SK-N-MC (cell line): Measurements from ENCODE around the gene RARRES2.

Experiments used
- EZH2 ChIP-seq: fragments of 200-600 bp; sonication (generic); IDR thresholded peaks from one replicate; pipeline ENCODE4 v1.6.1; 2017; ENCODE audit warnings: antibody characterized with exemption
- FOXP2 ChIP-seq: optimal IDR thresholded peaks from 2 replicates; pipeline ENCODE3; 2011; ENCODE audit warnings: mild to moderate bottlenecking, moderate library complexity; ENCODE audit not compliant: insufficient read depth; ENCODE audit errors: extremely low read length, control extremely low read depth
- POLR2AphosphoS5 ChIP-seq: IDR thresholded peaks from 2 replicates; pipeline ENCODE4 v1.6.1; 2012; ENCODE audit warnings: mild to moderate bottlenecking, low read depth, low read length, borderline replicate concordance

DNA sequence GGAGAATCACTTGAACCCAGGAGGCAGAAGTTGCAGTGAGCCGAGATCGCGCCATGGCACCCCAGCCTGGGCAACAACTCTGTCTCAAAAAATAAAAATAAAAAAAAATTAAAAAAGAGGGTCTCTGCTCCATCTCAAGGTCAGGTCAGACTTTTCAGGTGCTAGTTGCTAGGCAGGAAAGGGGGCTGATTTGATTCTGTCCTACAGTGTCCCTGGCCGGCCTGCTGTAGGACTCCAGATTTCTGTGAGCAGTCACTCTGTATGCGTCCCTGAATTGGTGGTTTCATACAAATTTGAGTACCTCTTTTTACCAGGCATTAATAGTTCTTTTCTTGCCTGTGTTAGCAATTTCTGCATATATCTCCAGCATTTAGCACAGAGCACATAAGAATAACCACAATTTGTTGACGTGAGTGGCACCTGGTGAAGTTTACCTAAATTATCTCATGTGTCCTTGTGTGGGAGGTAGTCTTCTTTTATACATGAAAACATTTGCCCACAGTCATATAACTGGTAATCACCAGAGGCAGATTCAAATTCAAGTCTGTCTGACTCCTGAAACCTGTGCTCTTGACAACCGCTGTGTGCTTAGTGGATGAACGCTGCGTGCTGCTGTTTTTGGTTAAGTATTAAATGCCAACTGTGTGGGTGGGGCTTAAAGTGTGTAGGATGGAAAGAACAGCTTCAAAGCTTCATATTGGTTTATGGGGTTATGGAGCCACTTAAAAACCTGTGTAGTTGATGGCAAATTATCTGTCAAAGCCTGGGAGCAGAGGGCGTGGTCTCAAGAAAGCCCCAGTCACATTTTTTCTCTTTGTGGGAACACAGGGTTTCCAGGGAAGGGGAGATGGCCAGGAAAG lies 34.5 kb upstream of the RARRES2 start:
- TF ChIP-seq EZH2 (no peak), POLR2AphosphoS5 (peak; percentile 14; the same call in 1 of the 2 replicates), FOXP2 (no peak)
